NCI-H774 (cell line): Measurements from ENCODE around the gene DST.

Experiments
- DNase-seq: peaks from one replicate; lab custom pipeline; 2025; lab: John Stamatoyannopoulos, UW

The DST gene

DNA sequence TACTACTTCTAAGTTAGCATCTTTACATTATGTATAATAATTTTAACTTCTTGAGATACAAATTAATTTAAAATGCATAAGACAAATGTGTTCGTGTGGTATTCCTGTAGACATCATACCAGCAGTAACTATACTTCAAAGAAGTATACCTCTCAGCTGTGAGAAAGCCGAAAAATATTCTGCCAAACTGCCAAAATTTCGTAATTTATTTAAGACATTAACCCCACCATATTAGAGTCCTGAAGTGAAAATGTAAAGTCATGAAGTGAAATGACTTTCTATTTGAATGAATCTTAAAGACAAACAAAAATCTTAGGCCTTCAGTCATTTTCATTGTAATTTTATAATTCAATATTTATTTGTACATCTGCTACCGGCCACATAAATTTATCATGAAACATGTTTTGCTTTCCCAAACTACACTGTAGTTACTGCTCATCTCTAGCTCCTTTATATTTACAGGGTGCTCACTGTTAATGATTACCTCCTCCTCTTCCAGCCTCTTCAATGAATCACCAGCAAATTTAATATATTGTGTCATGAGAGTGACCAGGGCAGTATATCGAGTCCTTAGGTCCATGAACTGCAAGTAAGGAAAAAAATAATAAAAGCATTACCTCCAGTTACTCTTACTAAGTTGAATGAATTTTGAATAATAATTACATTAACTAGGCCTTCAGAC, 18.5 kb downstream of the DST start:
- DNase-seq, result no peak

DNA sequence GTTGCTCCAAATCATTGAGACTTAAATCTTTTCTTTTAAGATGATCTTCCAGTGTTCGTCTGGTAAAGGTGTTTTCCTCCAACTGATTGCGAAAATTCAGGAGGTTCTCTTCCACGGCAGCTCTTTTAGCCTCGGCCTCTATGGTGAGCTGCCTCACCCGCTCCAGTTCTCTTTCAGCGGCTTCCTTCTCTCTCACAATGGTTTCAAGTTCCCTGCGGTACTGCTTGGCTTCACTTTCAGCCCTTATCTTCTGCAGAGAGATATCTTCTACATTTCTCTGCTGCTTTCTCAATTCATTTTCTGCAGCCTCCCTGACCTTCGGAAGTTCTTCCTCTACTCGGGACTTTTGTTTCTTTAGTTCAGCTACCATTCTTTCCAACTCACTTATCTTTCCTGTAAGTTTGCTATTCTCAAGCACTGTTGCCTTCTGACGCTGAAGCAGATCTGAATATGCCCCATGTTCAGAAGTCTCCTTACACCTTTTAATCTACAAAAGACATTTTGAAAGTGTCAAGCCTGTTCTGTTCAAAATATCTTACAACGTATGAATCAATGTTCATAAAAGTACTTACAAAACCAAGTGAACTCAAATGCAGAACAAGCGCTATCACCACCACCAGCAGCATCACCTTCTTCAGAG, 22.3 kb downstream of the DST start:
- DNase-seq, result no peak

DNA sequence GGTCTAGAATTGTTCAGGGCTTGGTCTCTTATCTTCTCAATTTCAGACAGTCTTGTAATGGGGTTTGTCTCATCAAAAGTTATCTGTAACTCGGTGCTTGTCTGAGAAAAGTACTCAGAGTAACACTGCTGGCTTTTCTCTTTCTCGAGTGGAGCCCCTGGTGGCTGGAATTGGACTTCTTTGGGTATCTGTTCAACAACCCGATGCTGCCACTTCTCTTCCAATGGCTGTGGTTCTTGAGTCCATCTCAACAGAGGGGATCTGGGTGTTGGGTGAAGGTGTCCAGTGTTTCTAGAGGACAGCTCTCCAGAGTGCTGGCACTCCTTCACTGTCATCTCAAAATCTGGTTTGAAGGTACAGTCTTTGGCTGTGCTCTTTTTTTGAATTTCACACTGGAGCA, 24.6 kb downstream of the DST start:
- DNase-seq, result no peak

GRCh38 chr6:56616967-56617366, 25.7 kb downstream of the DST start:
- DNase-seq, result no peak

DNA sequence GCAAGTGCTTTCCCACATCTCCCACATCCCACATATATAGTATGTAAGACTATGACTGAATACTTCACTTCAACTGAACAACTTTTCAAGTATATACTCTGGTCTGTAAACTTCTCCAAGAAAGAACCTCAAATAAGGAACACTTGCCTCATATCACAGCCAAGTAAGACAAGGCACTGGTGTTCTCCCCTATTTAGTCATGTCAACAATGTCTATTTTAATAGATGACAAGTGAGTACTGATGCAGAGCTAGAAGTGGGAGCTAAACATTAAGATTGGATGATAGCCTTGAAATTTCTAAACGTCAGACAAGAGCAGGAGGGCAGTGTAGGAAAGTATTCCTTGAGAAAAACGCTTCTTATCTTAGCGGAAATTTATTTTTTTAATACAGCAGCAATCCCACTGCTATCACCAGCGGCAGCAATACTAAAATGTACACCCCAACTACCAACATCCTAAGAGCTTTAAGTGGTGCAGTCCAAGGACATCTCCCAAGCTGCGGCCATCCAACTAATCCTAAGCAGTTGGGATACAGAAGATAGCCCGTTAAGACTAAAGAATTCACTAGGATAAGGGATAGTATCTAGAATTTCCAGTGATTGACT, 29.3 kb downstream of the DST start:
- no peak for DNase-seq

DNA sequence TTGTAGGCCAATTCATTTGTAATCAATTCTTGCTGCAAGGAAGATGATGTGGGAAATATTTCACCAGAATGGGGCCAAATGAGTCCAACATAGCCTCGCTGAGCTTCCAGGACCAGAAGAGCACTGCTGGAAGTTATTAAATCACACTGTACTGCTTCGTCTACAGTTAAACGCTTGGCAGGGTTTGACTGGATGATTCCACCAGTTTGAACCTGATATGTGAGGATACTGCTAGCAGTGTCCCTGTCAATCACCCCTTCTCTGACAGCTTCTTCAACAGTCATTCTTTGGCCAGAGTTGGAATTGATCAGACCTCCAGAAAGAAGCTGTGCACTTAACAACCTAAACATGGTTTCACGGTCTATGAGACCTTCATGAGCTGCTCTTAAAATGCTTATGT, 34.4 kb downstream of the DST start:
- DNase-seq, result no peak

GRCh38 chr6:56607111-56607752, 35.5 kb downstream of the DST start:
- DNase-seq, result no peak

DNA sequence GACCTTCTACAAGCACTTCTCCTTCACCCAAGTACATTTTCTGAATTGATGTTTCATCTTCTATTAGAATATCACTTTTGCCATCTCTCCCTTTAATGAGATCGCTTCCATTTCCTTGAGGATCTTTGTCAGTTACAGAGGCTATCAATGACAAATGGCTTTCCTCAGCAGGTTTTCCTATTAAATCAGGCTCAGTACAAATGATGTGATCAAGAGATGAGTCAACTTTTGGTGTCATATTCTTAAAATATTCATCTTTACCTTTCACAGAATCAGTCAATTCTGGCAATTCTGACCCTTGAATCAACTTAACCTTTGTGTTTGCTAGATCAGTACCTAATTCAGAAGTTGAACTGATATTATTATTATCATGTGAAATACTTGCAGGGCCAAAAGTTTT, 37.3 kb downstream of the DST start:
- DNase-seq, result no peak

DNA sequence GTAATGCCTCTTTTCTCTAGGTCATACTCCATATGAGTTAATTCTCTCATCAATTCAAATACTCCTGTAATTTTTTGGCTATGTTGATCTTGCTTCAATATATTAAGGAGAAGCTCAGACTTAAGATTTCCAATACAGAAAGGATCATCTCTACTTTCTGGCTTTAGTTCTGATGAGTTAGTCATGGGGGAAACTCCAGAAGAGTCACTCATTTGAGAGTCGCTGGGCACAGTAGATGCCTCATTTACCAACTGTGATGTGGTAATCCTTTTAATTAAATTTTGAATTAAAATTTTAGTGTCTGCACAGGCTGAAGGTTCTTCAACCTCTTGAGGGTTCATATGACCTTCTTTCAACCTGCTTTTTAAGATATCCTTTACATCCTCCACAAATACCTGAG, 38.5 kb downstream of the DST start:
- DNase-seq, result no peak

- DNase-seq, result no peak
These were observed 41.3 kb downstream of the DST start for GRCh38 chr6:56601390-56601789.

GRCh38 chr6:56595490-56596122, 47.1 kb downstream of the DST start:
- peak; percentile 29 for DNase-seq

DNA sequence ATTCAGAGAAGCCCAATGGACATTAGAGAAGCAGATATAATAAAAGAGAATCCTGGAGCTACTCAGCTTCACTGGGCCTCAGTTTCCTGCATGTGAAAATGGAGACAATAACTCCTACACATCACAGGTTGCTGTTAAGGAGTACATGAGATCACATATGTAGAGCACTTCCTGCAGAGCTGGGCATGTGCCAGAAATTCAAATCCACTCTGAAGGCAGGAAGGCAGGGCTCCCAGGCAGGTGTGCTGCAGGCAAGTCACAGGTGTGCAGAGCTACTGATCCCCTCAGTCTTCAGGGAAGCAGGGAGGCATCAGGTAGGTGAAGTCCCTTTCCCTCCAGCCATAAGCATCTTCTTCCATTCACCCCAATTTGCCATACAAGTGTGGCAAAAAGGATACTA, 48.0 kb downstream of the DST start:
- peak; percentile 7 for DNase-seq

DNA sequence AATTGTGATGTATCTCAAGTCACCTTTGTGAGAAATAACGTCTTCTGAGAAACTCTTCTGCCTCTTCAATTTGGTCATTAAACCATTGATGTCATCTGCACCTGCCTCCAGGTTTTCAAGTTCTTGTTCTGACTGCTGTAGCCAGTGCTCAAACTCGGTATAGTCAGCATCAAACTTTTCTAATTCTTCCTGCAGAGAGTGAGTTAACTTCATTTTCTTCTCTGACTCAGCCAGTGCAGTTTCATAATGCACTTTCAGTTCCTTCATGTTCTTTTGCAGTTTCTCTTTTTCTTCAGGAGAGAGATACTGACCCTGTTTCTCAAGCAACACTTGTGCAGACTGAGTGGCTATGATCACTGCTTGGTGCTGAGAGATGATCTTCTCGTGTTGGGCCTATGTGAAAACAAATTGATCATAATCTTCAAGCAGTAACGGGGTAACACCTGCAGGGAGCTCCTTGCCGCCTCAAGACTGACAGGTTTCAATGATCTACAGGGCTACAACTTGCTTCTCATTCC, 48.8 kb downstream of the DST start:
- DNase-seq, result no peak

DNA sequence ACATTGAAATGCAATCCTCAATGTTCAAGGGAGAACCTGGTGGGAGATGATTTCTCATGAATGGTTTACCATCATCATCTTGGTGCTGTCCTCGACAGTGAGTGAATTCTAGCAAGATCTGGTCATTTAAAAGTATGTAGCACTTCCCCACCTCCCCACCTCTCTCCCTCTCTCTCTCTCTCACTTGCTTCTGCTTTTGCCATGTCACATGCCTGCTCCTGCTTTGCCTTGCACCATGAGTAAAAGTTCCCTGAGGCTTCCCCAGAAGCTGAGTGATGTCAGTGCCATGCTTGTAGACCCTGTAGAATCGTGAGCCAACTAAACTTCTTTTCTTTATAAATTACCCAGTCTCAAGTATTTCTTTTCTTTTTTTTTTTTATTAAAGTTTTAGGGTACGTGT, 60.5 kb downstream of the DST start:
- no peak for DNase-seq

- DNase-seq, result no peak
These were observed 61.3 kb downstream of the DST start for GRCh38 chr6:56581296-56581925.

DNA sequence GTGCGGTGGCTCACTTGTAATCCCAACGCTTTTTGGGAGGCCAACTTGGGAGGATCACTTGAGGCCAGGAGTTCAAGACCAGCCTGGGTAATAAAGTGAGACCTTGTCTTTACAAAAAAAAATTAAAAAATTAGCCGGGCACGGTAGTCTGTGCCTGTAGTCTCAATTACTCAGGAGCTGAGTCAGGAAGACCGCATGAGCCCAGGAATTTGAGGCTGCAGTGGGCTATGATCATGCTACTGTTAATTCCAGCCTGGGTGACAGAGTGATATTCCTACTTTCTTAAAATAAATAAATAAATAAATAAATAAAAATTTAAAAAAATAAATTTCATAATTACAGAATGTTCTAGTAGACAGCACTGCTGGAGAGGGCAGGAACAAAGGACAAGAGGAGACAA, 62.4 kb downstream of the DST start:
- no peak for DNase-seq

GRCh38 chr6:56579155-56579851, 63.4 kb downstream of the DST start:
- no peak for DNase-seq

GRCh38 chr6:56575736-56576135, 67.0 kb downstream of the DST start:
- DNase-seq, result no peak

GRCh38 chr6:56574292-56574691, 68.4 kb downstream of the DST start:
- no peak for DNase-seq

DNA sequence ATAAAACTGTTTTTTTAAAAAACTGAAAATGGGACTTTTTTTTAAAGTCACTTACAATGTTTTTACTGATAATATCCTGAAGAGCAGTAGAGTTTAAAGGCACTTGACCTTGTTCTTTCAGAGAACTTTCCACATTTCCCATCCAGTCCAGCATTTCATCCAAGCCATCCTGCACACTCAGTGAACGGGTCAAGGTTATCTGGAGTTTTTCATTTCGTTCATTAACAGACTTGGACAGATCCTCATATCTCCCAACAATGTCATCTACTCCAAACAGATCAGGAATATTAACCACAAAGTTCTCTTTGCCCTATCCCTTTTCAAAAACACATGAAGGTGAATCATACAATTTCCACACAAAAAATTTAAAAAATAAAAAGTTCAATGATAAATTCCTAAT, 69.1 kb downstream of the DST start:
- no peak for DNase-seq

DNA sequence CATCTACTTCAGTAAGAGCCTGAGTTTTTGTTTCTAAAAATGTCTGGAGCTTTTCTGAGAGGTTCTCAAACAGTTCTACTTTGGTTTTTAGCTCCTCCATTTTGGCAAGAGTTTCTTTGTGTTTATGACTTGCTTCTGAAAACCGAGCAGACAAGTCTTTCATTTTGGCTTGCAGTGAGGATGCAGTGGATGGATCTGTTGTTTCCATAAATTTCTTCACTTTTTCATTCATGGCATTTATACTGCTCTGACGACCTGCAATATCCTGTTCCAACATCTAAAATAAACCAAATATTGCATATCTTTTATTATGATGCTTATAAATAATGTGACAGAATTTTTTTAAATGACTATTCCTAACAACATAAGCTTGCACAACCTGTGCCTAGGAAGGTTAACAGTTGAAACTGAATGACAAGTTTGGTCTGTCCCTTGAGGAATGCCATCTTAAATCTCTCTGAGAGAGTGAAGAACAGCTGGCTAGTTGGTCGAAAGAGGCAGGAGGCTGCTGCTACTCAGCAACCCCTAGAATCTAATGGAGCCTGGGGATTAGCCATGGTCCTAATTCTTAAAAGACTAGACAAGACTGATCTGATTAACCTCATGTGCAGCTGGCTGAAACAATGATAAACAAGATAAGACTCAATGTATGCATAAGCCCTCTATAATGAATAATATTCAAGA, 69.8 kb downstream of the DST start:
- DNase-seq, result no peak
